Neural crest cell (in vitro differentiated cells): ENCODE data around the gene YRDC. TPM values are rescaled to one million over a fixed set of nuclear protein-coding genes. Genes with fewer than 3 reads are reported as not detected.

ENCODE experiments used
- DNase-seq: peaks from one replicate; pipeline ENCODE4 v3.0.0; 2021; ENCODE audit warnings: low read depth, mixed read lengths, low spot score
- H3K27ac Mint-ChIP-seq: one replicate; pipeline ENCODE4 v1.8.0; 2021; ENCODE audit warnings: mild to moderate bottlenecking, mixed read lengths; ENCODE audit not compliant: unreplicated experiment
- H3K27me3 Mint-ChIP-seq: 2 replicates; pipeline ENCODE4 v1.8.0; 2021; ENCODE audit warnings: low read depth, mild to moderate bottlenecking, mixed read lengths
- H3K36me3 Mint-ChIP-seq: 2 replicates; pipeline ENCODE4 v1.8.0; 2021; ENCODE audit warnings: low read depth, mild to moderate bottlenecking, mixed read lengths
- H3K4me1 Mint-ChIP-seq: 2 replicates; pipeline ENCODE4 v1.8.0; 2021; ENCODE audit warnings: mixed read lengths
- H3K4me3 Mint-ChIP-seq: one replicate; pipeline ENCODE4 v1.8.0; 2021; ENCODE audit warnings: mild to moderate bottlenecking, mixed read lengths
- H3K9me3 Mint-ChIP-seq: 2 replicates; pipeline ENCODE4 v1.8.0; 2021; ENCODE audit warnings: mixed read lengths
- total RNA-seq: library from RNA; stranded (reverse); gene quantifications from 2 replicates; pipeline ENCODE4 v1.2.1, GENCODE V29; 2021
- TF ChIP-seq, protein P1 (sequence below): fragments of 200-600 bp; sonication (generic); conservative IDR thresholded peaks from 2 replicates; pipeline ENCODE4 v1.5.0; 2021; ENCODE audit warnings: antibody characterized with exemption, mild to moderate bottlenecking

The YRDC gene
- total RNA-seq, 1 donor from 2014 or later: 17.6 TPM

DNA sequence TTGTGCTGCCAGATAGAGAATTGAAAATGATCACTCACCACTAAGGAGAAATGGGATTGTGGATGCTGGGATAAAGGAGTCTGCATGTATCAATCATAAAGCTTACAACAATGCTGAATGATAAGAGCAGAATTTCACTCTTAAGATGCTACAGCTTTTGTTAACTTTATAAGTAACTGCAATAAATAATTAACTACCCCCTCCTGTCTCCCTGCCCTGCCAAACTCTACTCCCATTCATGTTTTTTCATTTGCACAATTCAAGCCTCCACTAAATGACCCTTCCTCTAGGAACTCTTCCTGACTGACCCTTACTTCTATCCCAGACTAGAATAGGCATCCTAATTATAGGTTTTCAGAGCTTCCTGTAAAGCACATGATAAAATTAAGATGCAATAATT is 36.5 kb upstream of the YRDC start:
- H3K4me1 Mint-ChIP-seq: no peaks in the 10 kb centered on the region
- H3K4me3 Mint-ChIP-seq: no peak overlapping the region
- TF ChIP-seq, protein P1, sequence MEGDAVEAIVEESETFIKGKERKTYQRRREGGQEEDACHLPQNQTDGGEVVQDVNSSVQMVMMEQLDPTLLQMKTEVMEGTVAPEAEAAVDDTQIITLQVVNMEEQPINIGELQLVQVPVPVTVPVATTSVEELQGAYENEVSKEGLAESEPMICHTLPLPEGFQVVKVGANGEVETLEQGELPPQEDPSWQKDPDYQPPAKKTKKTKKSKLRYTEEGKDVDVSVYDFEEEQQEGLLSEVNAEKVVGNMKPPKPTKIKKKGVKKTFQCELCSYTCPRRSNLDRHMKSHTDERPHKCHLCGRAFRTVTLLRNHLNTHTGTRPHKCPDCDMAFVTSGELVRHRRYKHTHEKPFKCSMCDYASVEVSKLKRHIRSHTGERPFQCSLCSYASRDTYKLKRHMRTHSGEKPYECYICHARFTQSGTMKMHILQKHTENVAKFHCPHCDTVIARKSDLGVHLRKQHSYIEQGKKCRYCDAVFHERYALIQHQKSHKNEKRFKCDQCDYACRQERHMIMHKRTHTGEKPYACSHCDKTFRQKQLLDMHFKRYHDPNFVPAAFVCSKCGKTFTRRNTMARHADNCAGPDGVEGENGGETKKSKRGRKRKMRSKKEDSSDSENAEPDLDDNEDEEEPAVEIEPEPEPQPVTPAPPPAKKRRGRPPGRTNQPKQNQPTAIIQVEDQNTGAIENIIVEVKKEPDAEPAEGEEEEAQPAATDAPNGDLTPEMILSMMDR: no peak

DNA sequence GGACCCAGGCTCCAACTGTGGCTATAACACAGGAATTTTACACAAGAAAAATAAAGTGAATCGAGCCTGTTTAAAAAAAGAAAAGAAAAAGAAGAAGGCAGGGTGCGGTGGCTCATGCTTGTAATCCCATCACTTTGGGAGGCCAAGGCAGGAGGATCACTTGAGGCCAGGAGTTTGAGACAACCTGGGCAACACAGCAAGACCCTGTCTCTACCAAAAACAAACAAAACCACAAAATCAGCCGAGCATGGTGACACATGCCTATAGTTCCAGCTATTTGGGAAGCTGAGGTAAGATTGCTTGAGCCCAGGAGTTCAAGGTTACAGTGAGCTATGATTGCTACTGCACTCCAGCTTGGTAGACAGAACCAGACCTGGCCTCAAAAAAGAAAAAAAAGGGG is 33.6 kb upstream of the YRDC start:
- Mint-ChIP-seq H3K4me3 (no peak overlapping the region), H3K36me3 (no peaks in the 10 kb centered on the region)
- TF ChIP-seq, protein P1: no peak

More for the DNA sequence above, 36.5 kb upstream of the YRDC start:
- no peak for DNase-seq
- no peaks in the 10 kb centered on the region for H3K27me3 Mint-ChIP-seq
- no peaks in the 10 kb centered on the region for H3K9me3 Mint-ChIP-seq
- no peak overlapping the region for H3K27ac Mint-ChIP-seq
- no peaks in the 10 kb centered on the region for H3K36me3 Mint-ChIP-seq

DNA sequence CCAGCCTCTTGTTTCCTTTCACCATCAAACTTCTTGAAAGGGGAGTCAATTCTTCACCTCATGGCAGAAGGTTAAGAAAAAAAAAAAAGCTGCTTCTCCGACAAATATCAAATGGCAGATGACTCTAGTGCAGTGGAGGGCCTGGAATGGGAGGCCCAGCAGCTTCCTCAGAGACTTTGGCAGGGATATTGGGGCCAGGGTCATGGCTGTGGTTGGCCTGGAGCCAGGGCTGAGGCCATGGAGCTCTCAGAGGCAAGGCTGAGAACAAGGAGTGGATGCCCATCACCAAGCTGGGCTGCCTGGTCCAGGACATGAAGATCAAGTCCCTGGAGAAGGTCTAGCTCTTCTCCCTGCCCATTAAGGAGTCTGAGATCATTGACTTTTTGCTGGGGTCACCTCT is 32.7 kb upstream of the YRDC start:
- no peaks in the 10 kb centered on the region for H3K27me3 Mint-ChIP-seq
- H3K27ac Mint-ChIP-seq: no peak overlapping the region
- no peaks in the 10 kb centered on the region for H3K9me3 Mint-ChIP-seq
- H3K4me3 Mint-ChIP-seq: no peak overlapping the region
- no peak for DNase-seq
- peaks cover 4% of the 10 kb centered on the region for H3K36me3 Mint-ChIP-seq
- TF ChIP-seq, protein P1: no peak
- no peaks in the 10 kb centered on the region for H3K4me1 Mint-ChIP-seq

More for the DNA sequence above, 33.6 kb upstream of the YRDC start:
- H3K27me3 Mint-ChIP-seq: no peaks in the 10 kb centered on the region
- H3K9me3 Mint-ChIP-seq: no peaks in the 10 kb centered on the region
- H3K27ac Mint-ChIP-seq: no peak overlapping the region
- no peaks in the 10 kb centered on the region for H3K4me1 Mint-ChIP-seq
- DNase-seq: no peak

DNA sequence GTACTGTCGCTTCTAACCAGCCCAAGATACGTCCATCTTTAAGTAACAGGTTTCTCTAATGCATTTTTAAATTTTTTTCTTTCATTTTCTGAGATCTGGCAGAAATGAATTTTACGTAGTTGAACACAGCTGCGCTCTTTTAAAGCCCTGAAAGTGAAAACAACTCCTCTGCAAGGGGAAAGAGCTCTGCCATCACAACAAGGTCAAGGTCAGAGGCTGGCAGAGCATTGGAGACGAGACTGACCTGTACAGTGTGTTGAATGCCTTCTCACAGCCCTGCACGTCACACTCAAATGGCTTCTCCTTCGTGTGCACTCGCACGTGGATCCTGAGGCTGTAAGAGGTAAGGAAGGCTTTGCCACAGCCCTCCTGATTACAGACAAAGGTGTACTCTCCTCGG is 31.7 kb upstream of the YRDC start:
- Mint-ChIP-seq H3K27me3 (no peaks in the 10 kb centered on the region), H3K4me3 (no peak overlapping the region), H3K4me1 (no peaks in the 10 kb centered on the region), H3K36me3 (peaks cover 5% of the 10 kb centered on the region), H3K27ac (peak overlapping the region; percentile 24), H3K9me3 (no peaks in the 10 kb centered on the region)
- TF ChIP-seq, protein P1: no peak
- no peak for DNase-seq

DNA sequence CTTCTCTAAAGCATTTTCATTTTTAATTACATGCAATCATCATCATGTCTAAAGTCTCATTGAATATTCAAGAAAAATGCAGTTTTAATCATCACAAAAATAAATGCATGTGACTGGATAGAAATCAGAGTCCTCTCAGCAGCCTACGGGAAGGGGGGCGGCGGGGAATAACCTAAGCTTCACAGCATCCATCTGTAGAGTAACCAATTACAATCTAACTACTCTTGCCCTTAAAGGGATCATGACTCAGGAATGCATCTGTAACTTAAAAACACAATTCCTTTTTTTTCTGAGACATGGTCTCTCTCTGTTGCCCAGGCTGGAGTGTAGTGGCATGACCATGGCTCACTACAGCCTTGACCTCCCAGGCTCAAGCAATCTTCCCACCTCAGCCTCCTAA is 28.8 kb upstream of the YRDC start:
- peaks cover 10% of the 10 kb centered on the region for H3K36me3 Mint-ChIP-seq

More for the DNA sequence above, 28.8 kb upstream of the YRDC start:
- no peaks in the 10 kb centered on the region for H3K9me3 Mint-ChIP-seq
- H3K27ac Mint-ChIP-seq: no peak overlapping the region
- TF ChIP-seq, protein P1: no peak
- DNase-seq: no peak
- H3K27me3 Mint-ChIP-seq: no peaks in the 10 kb centered on the region
- H3K4me1 Mint-ChIP-seq: no peaks in the 10 kb centered on the region
- no peak overlapping the region for H3K4me3 Mint-ChIP-seq
